GM19452 (cell line): Measurements from ENCODE around the gene CBFA2T2.
"Not testable (repeated sequence)": the region's sequence is repeated elsewhere in the genome, so short reads cannot be mapped to it uniquely, and the experiment has no call there.

Experiments
- ATAC-seq: cut with Tn5 transposase; IDR thresholded peaks from one replicate; pipeline ENCODE4 v1.9.1; 2021; ENCODE audit not compliant: unreplicated experiment

The CBFA2T2 gene

GRCh38 chr20:33470457-33470856 is 19.4 kb upstream of the CBFA2T2 start:
- no peak for ATAC-seq

GRCh38 chr20:33470866-33471265 is 19.0 kb upstream of the CBFA2T2 start:
- no peak for ATAC-seq

- no peak for ATAC-seq
Observed at GRCh38 chr20:33472868-33473435, 16.9 kb upstream of the CBFA2T2 start.

DNA sequence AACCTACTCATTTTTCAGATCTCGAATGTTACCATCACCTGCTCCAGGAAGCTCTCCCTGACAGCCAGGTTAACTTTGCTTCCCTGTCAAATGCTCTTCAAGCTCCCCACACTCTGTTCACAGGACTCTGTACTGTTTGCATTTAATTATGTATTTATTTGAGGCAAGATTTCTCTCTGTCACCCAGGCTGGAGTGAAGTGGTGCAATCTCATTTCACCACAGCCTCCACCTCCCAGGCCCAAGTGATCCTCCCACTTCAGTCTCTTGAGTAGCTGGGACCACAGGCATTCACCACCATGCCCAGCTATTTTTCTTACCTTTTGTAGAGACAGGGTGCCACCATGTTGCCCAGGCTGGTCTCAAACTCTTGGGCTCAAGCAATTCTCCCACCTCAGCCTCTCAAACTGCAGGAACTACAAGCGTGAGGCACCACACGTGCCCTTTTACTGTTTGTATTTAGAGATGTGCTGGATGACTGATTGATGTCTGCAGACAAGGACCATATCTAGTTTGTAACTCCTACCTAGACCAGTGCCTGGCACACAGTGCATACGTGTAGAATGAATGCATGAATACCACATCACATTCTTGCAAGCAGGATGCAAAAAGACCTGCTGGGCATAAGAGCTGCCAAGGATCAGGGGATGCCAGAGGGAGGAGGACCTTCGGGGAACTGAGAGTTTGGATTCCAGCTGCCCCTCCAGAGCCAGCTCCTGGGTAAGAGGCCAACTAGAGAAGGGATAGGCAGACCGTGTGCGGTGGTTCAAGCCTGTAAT is 15.6 kb upstream of the CBFA2T2 start:
- no peak for ATAC-seq

DNA sequence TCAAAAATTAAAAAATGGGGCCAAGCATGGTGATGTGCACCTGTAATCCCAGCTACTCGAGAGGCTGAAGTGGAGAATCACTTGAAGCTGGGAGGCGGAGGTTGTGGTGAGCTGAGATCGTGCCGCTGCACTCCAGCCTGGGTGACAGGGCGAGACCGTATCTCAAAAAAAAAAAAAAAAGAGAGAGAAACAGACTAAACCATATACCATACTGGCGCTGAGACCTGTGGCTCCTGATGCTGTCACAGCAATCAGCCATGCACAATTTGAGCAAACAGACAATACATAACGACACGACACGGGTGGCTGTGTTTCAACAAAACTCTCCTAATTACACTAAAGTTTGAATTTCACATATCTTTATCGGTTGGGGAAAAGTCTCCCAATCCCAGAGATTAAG is 14.9 kb upstream of the CBFA2T2 start:
- no peak for ATAC-seq

- ATAC-seq, result no peak
Observed at GRCh38 chr20:33475381-33476152, 14.3 kb upstream of the CBFA2T2 start.

GRCh38 chr20:33477386-33478234 is 12.3 kb upstream of the CBFA2T2 start:
- ATAC-seq, result no peak

DNA sequence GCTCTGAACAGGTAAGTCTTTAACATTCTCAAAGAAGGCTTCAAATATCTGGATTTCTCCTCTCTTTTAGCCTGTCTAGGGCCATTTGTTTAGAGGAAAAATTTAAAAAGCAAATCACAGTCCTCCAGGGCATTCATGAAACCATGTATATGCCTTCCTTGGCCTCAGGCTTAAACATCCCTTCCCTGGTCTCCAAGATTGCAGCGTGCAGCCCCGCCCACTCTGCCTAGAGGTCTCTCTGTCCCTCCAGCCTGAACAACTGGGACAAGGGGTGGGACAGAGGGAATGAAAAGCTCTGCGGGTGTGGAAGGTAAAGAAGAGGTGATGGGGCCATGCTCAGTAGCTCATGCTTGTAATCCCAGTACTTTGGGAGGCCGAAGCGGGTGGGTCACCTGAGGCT is 9.8 kb upstream of the CBFA2T2 start:
- no peak for ATAC-seq

DNA sequence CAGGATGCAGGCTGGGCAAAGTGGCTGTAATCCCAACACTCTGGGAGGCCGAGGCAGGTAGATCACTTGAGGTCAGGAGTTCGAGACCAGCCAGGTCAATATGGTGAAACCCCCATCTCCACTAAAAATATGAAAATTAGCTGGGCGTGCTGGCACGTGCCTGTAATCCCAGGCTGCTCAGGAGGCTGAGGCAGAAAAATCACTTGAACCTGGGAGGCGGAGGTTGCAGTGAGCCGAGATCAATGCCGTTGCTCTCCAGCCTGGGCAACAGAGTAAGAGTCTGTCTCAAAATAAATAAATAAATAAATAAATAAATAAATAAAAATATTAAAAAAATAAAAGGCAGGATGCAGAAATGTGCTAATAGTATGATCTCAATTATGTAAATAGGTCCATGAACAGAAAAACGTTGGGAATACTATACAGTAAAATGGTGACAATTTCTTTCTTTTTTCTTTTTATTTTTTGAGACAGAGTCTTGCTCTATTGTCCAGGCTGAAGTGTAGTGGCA is 8.4 kb upstream of the CBFA2T2 start:
- ATAC-seq, result no peak

- ATAC-seq, result no peak
Observed at GRCh38 chr20:33482581-33482980, 7.3 kb upstream of the CBFA2T2 start.

DNA sequence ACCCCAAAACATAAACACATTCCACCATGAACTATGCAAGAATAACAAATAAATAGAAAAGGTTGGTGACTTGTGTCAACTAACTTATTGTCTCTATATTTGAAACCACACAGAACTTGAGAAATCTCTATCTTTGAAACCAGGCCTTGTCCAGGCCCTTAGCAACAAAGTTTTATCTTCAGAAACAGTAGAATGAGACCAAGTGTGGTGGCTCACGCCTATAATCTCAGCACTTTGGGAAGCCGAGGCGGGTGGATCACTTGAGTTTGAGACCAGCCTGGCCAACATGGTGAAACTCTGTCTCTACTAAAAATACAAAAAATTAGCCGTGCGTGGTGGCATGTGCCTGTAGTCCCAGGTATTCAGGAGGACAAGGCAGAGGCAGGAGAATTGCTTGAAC is 6.7 kb upstream of the CBFA2T2 start:
- ATAC-seq, result not testable (repeated sequence)

GRCh38 chr20:33488201-33488600 is 1.7 kb upstream of the CBFA2T2 start:
- ATAC-seq, result no peak

DNA sequence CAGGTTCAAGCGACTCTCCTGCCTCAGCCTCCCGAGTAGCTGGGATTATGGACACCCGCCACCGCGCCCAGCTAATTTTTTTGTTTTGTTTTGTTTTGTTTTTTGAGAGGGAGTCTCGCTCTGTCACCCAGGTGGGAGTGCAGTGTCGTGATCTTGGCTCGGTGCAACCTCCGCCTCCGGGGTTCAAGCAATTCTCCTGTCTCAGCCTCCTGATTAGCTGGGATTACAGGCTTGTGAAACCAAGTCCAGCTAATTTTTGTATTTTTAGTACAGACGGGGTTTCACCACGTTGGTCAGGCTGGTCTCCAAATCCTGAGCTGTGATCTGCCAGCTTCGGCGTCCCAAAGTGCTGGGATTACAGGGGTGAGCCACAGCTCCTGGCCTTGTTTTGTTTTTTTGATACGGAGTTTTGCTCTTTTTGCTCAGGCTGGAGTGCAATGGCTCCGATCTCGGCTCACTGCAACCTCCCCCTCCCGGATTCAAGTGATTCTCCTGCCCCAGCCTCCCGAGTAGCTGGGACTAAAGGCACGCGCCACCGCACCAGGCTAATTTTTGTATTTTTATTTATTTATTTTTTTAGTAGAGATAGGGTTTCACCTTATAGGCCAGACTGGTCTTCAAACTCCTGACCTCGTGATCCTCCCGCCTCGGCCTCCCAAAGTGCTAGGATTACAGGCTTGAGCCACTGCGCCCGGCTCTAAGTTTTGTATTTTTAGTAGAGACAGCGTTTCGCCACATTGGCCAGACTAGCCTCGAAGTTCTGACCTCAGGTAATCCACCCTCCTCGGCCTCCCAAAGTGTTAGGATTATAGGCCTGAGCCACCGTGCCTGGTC is 1.0 kb upstream of the CBFA2T2 start:
- ATAC-seq, result not testable (repeated sequence)

GRCh38 chr20:33489495-33490022 is 337 bp upstream of the CBFA2T2 start:
- ATAC-seq, result peak; percentile 91

GRCh38 chr20:33490934-33491656 is 1.2 kb downstream of the CBFA2T2 start:
- no peak for ATAC-seq

DNA sequence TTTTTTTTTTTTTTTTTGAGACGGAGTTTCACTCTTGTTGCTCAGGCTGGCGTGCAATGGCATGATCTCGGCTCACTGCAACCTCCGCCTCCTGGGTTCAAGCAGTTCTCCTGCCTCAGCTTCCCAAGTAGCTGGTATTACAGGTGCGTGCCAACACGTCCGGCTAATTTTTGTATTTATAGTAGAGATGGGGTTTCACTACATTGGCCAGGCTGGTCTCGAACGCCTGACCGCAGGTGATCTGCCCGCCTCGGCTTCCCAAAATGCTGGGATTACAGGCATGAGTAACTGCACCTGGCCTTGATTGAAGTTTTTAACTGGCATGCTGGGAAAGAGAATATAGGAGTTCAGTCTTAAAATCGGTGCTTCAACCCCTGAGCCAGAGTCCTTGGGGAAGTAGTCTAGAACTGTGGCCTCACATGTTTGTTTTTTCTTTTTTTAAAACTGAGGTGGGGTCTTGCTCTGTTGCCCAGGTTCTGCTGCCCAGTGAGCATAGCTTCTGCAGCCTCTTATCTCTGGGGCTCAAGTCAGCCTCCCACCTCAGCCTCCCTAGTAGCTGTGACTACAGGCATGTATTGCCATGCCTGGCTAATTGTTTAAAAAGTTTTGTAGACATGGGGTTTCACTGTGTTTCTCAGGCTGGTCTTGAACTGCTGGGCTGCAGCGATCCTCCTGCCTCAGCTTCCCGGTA is 3.3 kb downstream of the CBFA2T2 start:
- ATAC-seq, result no peak

- ATAC-seq, result not testable (repeated sequence)
Observed at GRCh38 chr20:33496776-33497175, 6.9 kb downstream of the CBFA2T2 start.

GRCh38 chr20:33499355-33499754 is 9.5 kb downstream of the CBFA2T2 start:
- ATAC-seq, result no peak
